ENCODE results near the gene C19orf33. TPM values are rescaled to one million over a fixed set of nuclear protein-coding genes. Genes with fewer than 3 reads are reported as not detected.
A peak's percentile ranks its signal among the peaks of the same experiment; 100 is the strongest.

The C19orf33 gene
- total RNA-seq, 6 donors from 2014 or later: 65.0 to 251 (median 144) TPM

GRCh38 chr19:38307597-38307996 is 3.5 kb downstream of the C19orf33 start:
- ATAC-seq (ENCODE audit: low FRiP score in 2 of 2): no peak
- H3K4me3 ChIP-seq: no peak overlapping the region
- WGBS, 2 donors: 91 to 93% methylated on average over 4 to 8 of the region's 8 CpGs
- no peak for DNase-seq
- H3K27ac ChIP-seq: no peak overlapping the region
- TF ChIP-seq POLR2A (IDR thresholded peaks at IDR 0.05) (no peak), POLR2AphosphoS5 (IDR thresholded peaks at IDR 0.05) (no peak), CTCF (IDR thresholded peaks at IDR 0.05) (no peak), EP300 (IDR thresholded peaks at IDR 0.05) (no peak)
- H3K36me3 ChIP-seq: peaks cover 0 to 36% (median 22%) of the 10 kb centered on the region in 4 donors
- peaks cover 10 to 24% (median 13%) of the 10 kb centered on the region in 4 donors for H3K4me1 ChIP-seq
- no peaks in the 10 kb centered on the region for H3K9me3 ChIP-seq
- no peaks in the 10 kb centered on the region for H3K27me3 ChIP-seq

- 89 to 93% methylated on average over 12 of the region's 12 CpGs for WGBS, 2 donors
- H3K36me3 ChIP-seq: peaks cover 0 to 36% (median 22%) of the 10 kb centered on the region in 4 donors
- H3K27ac ChIP-seq: no peak overlapping the region
- H3K9me3 ChIP-seq: no peaks in the 10 kb centered on the region
- no peak for ATAC-seq (ENCODE audit: low FRiP score in 2 of 2)
- no peak overlapping the region for H3K4me3 ChIP-seq
- H3K4me1 ChIP-seq: peaks cover 10 to 23% (median 13%) of the 10 kb centered on the region in 4 donors
- H3K27me3 ChIP-seq: no peaks in the 10 kb centered on the region
- DNase-seq: no peak
- TF ChIP-seq POLR2A (IDR thresholded peaks at IDR 0.05): no peak
- TF ChIP-seq CTCF (IDR thresholded peaks at IDR 0.05): no peak
- TF ChIP-seq POLR2AphosphoS5 (IDR thresholded peaks at IDR 0.05): no peak
- TF ChIP-seq EP300 (IDR thresholded peaks at IDR 0.05): no peak
Measured at GRCh38 chr19:38308006-38308766, 4.1 kb downstream of the C19orf33 start.

GRCh38 chr19:38308926-38309614 is 5.0 kb downstream of the C19orf33 start:
- DNase-seq: peak in 1 of 2 donors; percentile 77
- H3K27ac ChIP-seq: no peak overlapping the region
- H3K36me3 ChIP-seq: peaks cover 0 to 36% (median 22%) of the 10 kb centered on the region in 4 donors
- no peak for ATAC-seq (ENCODE audit: low FRiP score in 2 of 2)
- H3K9me3 ChIP-seq: no peaks in the 10 kb centered on the region
- H3K4me1 ChIP-seq: peaks cover 6 to 17% (median 11%) of the 10 kb centered on the region in 4 donors
- H3K4me3 ChIP-seq: no peak overlapping the region
- TF ChIP-seq POLR2AphosphoS5 (IDR thresholded peaks at IDR 0.05): no peak
- no peak for TF ChIP-seq CTCF (IDR thresholded peaks at IDR 0.05)
- TF ChIP-seq POLR2A (IDR thresholded peaks at IDR 0.05): no peak
- no peak for TF ChIP-seq EP300 (IDR thresholded peaks at IDR 0.05)
- 92 to 93% methylated on average over 16 to 22 of the region's 24 CpGs for WGBS, 2 donors
- H3K27me3 ChIP-seq: no peaks in the 10 kb centered on the region

GRCh38 chr19:38309615-38310278 is 5.7 kb downstream of the C19orf33 start:
- DNase-seq: no peak
- no peak overlapping the region for H3K4me3 ChIP-seq
- WGBS, 2 donors: 94% methylated on average over 3 of the region's 3 CpGs

GRCh38 chr19:38310279-38310670 is 6.2 kb downstream of the C19orf33 start:
- H3K4me1 ChIP-seq: peaks cover 4 to 20% (median 10%) of the 10 kb centered on the region in 4 donors
- ATAC-seq (ENCODE audit: low FRiP score in 2 of 2): no peak
- H3K4me3 ChIP-seq: no peak overlapping the region
- no peak overlapping the region for H3K27ac ChIP-seq
- TF ChIP-seq POLR2A (IDR thresholded peaks at IDR 0.05) (no peak), CTCF (IDR thresholded peaks at IDR 0.05) (no peak), EP300 (IDR thresholded peaks at IDR 0.05) (no peak), POLR2AphosphoS5 (IDR thresholded peaks at IDR 0.05) (no peak)
- H3K9me3 ChIP-seq: no peaks in the 10 kb centered on the region
- H3K27me3 ChIP-seq: no peaks in the 10 kb centered on the region
- H3K36me3 ChIP-seq: peaks cover 0 to 36% (median 22%) of the 10 kb centered on the region in 4 donors
- no peak for DNase-seq
- WGBS, 2 donors: 88 to 97% methylated on average over 2 of the region's 2 CpGs

More at GRCh38 chr19:38309615-38310278, 5.7 kb downstream of the C19orf33 start:
- TF ChIP-seq POLR2A (IDR thresholded peaks at IDR 0.05) (no peak), POLR2AphosphoS5 (IDR thresholded peaks at IDR 0.05) (no peak), EP300 (IDR thresholded peaks at IDR 0.05) (no peak)
- H3K27ac ChIP-seq: no peak overlapping the region
- no peak for ATAC-seq (ENCODE audit: low FRiP score in 2 of 2)
- H3K27me3 ChIP-seq: no peaks in the 10 kb centered on the region
- H3K9me3 ChIP-seq: no peaks in the 10 kb centered on the region
- H3K4me1 ChIP-seq: peaks cover 3 to 16% (median 9%) of the 10 kb centered on the region in 4 donors
- H3K36me3 ChIP-seq: peaks cover 0 to 36% (median 22%) of the 10 kb centered on the region in 4 donors
